Breast epithelium (tissue), 4 donors: ENCODE results near the gene KRTCAP2. TPM values are rescaled to one million over a fixed set of nuclear protein-coding genes. Genes with fewer than 3 reads are reported as not detected.

Source experiments
- DNase-seq, 2 donors: peaks; one replicate each; pipeline ENCODE4 v3.0.0-alpha.2; 2019; ENCODE audit warnings: low spot score in 2 of 2
- H3K27ac ChIP-seq, 2 donors: fragments of 200-600 bp; sonication (generic) in 1 of 2; one replicate each; pipeline ENCODE4 v1.5.1; 2016 to 2019; ENCODE audit warnings: mild to moderate bottlenecking in 1 of 2
- H3K27me3 ChIP-seq, 2 donors: fragments of 200-600 bp; sonication (generic) in 1 of 2; one replicate each; pipeline versions ENCODE4 v1.5.1 to v1.6.0; 2017 to 2019; ENCODE audit warnings: control low read depth in 1 of 2, mild to moderate bottlenecking in 1 of 2
- H3K36me3 ChIP-seq: fragments of 200-600 bp; one replicate; pipeline ENCODE4 v1.5.1; 2019
- H3K4me1 ChIP-seq, 2 donors: fragments of 200-600 bp; sonication (generic); one replicate each; pipeline ENCODE4 v1.5.1; 2016 to 2019; ENCODE audit warnings: control low read depth in 1 of 2
- H3K4me3 ChIP-seq, 3 donors: fragments of 200-600 bp; sonication (generic); 1 replicate in 2 of 3; 2 replicates in 1 of 3; pipeline ENCODE4 v1.5.1; 2016 to 2019; ENCODE audit warnings: mild to moderate bottlenecking in 3 of 3, moderate library complexity in 2 of 3
- H3K9me3 ChIP-seq, 2 donors: fragments of 200-600 bp; sonication (generic) in 1 of 2; one replicate each; pipeline ENCODE4 v1.5.1; 2016 to 2019; ENCODE audit warnings: control low read depth in 1 of 2
- POLR2A ChIP-seq: fragments of 450-650 bp; IDR thresholded peaks from one replicate; pipeline ENCODE4 v1.6.1; 2016; ENCODE audit warnings: antibody characterized with exemption, mild to moderate bottlenecking, moderate library complexity
- POLR2AphosphoS5 ChIP-seq, 3 donors: sonication (generic); formaldehyde crosslinking; IDR thresholded peaks; one replicate each; pipeline ENCODE4 v1.6.1; 2017; ENCODE audit warnings: antibody characterized with exemption in 3 of 3
- intact Hi-C: fragments of 100-400 bp; cut with DNase I; formaldehyde crosslinking; loops from one replicate; pipeline ENCODE4 v1.15.1; 2023; ENCODE audit warnings: low total_unique reads
- total RNA-seq, 3 donors: library from RNA; depleted of rRNA; stranded (reverse); fragments of >200 nt; gene quantifications; one replicate each; pipeline ENCODE4 v1.1.0, GENCODE V29; 2016
- TF ChIP-seq, protein P1 (sequence below), 3 donors: fragments of 450-650 bp; IDR thresholded peaks; one replicate each; pipeline ENCODE4 v1.5.1; 2016 to 2017; ENCODE audit warnings: antibody characterized with exemption in 3 of 3, mild to moderate bottlenecking in 3 of 3, moderate library complexity in 3 of 3

KRTCAP2 gene
- total RNA-seq, 3 donors from 2014 or later, result 104 to 147 (median 131) TPM

DNA sequence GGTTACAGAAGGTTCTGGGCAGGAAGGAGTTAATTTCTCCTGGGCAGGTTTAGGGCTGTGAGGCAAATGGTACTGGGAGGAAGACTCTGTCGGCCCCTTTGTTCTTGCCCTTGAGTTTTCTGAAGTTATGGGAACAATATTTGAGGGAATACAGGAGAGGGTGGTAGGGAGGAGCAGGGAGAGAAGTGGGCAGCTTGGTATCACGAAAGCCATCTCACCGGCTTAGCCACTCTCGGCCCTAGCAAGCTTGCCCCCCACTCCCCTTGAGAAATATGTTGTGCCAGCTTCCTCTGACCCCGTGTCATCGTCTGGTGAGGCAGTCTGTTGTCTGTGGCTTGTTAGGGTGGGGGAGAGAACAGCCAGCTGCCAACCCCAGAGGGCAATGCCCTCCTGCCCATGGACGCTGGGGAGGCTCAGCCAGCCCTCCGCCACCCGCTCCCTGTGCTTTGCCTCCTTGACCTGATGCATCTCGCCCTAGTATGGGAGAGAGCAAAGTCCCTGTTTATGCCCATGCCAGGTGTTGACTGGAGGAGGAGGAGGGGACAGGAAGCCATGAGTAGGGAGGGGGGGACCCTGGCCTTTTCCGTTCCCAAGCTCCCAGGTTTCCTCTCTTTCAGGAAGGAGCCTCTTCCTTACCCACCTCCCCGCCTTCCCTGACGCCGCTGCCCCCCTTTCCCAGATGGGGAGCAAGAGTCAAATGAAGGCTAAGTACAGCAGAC, 44.2 kb downstream of the KRTCAP2 start:
- intact Hi-C loops, result no loop called here
- Histone ChIP-seq H3K4me3 (peak overlapping the region; percentile 60 to 96 (median 60)), H3K4me1 (peaks cover 3 to 29% of the 10 kb centered on the region in 2 donors), H3K27ac (peak overlapping the region; percentile 95 to 97), H3K36me3 (no peaks in the 10 kb centered on the region), H3K9me3 (no peaks in the 10 kb centered on the region), H3K27me3 (no peaks in the 10 kb centered on the region)
- TF ChIP-seq, protein P1, sequence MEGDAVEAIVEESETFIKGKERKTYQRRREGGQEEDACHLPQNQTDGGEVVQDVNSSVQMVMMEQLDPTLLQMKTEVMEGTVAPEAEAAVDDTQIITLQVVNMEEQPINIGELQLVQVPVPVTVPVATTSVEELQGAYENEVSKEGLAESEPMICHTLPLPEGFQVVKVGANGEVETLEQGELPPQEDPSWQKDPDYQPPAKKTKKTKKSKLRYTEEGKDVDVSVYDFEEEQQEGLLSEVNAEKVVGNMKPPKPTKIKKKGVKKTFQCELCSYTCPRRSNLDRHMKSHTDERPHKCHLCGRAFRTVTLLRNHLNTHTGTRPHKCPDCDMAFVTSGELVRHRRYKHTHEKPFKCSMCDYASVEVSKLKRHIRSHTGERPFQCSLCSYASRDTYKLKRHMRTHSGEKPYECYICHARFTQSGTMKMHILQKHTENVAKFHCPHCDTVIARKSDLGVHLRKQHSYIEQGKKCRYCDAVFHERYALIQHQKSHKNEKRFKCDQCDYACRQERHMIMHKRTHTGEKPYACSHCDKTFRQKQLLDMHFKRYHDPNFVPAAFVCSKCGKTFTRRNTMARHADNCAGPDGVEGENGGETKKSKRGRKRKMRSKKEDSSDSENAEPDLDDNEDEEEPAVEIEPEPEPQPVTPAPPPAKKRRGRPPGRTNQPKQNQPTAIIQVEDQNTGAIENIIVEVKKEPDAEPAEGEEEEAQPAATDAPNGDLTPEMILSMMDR (IDR thresholded peaks at IDR 0.05), result no peak
- TF ChIP-seq POLR2AphosphoS5 (IDR thresholded peaks at IDR 0.05), result peak in 2 of 3 donors; percentile 27 to 57
- TF ChIP-seq POLR2A, result peak; percentile 27
- DNase-seq, result peak in 1 of 2 donors; percentile 52

DNA sequence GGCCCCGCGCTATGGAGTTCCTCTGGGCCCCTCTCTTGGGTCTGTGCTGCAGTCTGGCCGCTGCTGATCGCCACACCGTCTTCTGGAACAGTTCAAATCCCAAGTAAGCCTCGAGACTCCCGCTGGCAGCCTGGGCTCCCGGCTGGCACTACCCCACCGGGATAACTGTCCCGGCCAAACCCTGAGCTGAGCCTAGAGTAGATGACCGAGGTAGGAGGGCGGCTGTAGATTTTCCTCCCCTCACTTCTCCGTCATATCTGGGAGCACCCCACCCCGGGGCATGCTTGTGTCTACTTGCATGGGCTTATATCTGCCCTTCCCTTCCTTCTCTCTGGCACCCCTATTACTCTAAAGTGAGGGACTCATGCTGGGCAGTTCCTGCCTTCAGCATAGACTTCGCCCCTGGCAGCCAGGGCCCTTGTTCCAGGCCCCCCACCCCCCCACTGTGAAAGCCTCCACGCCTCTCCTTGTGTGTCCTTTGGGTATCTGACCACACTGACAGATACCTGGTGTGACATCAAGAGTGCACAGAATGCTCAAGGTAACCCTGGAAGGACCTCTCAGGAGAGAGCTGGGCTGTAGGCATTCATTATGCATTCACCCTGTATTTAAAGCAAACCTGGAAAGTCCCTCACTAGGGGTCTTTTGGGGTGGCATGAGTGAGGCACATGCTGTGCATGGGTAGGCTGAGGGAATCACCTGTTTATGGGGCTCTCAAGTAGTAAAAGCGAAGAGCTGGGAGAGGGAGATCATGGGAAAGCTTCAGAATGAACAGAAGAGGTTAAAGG, 44.9 kb downstream of the KRTCAP2 start:
- no peak for DNase-seq
- intact Hi-C loops, result no loop called here
- H3K27ac ChIP-seq, result peak overlapping the region; percentile 95 to 97

GRCh38 chr1:155127105-155127966, 45.8 kb downstream of the KRTCAP2 start, which contains the start of gene EFNA1:
EFNA1 (plus strand) TSS chr1:155127876; CDS start chr1:155127978, 102 bp downstream.
- Histone ChIP-seq H3K9me3 (no peaks in the 10 kb centered on the region), H3K36me3 (no peaks in the 10 kb centered on the region), H3K27me3 (no peaks in the 10 kb centered on the region), H3K4me1 (peaks cover 3 to 24% of the 10 kb centered on the region in 2 donors), H3K4me3 (peak within 1 kb of the TSS; percentile 60 to 96 (median 60)), H3K27ac (peak within 1 kb of the TSS; percentile 95 to 97)
- TF ChIP-seq POLR2A (peak; percentile 78), POLR2AphosphoS5 (IDR thresholded peaks at IDR 0.05) (peak; percentile 50 to 78 (median 73))
- TF ChIP-seq, protein P1 (IDR thresholded peaks at IDR 0.05), result no peak
- intact Hi-C loops, result no loop called here
- DNase-seq, result peak; percentile 83 to 87

More for the DNA sequence above, 44.9 kb downstream of the KRTCAP2 start:
- TF ChIP-seq, protein P1 (IDR thresholded peaks at IDR 0.05), result no peak
- TF ChIP-seq POLR2AphosphoS5 (IDR thresholded peaks at IDR 0.05), result no peak
- no peak for TF ChIP-seq POLR2A
- Histone ChIP-seq H3K27me3 (no peaks in the 10 kb centered on the region), H3K9me3 (no peaks in the 10 kb centered on the region), H3K36me3 (no peaks in the 10 kb centered on the region), H3K4me3 (peak overlapping the region; percentile 60 to 96 (median 60)), H3K4me1 (peaks cover 3 to 24% of the 10 kb centered on the region in 2 donors)

- TF ChIP-seq, protein P1 (IDR thresholded peaks at IDR 0.05), result no peak
- TF ChIP-seq POLR2AphosphoS5 (IDR thresholded peaks at IDR 0.05) (no peak), POLR2A (no peak)
- Histone ChIP-seq H3K4me3 (peak overlapping the region; percentile 60 to 96 (median 60)), H3K27ac (peak overlapping the region; percentile 95 to 97), H3K9me3 (no peaks in the 10 kb centered on the region), H3K36me3 (no peaks in the 10 kb centered on the region), H3K4me1 (peaks cover 3 to 19% of the 10 kb centered on the region in 2 donors), H3K27me3 (no peaks in the 10 kb centered on the region)
- peak; percentile 42 to 76 for DNase-seq
- intact Hi-C loops, result no loop called here
These were observed 46.5 kb downstream of the KRTCAP2 start for GRCh38 chr1:155126556-155127104.
